A673 (cell line): Measurements from ENCODE around the gene CKS2. TPM values are rescaled to one million over a fixed set of nuclear protein-coding genes. Genes with fewer than 3 reads are reported as not detected.
"Not testable (repeated sequence)": the region's sequence is repeated elsewhere in the genome, so short reads cannot be mapped to it uniquely, and the experiment has no call there.

Source experiments
- BruUV-seq: library from RNA; stranded (reverse); fragments of 400-500 nt; replicated peaks from 2 replicates; lab custom pipeline; 2021; lab: Mats Ljungman, UMichigan
- CTCF ChIA-PET: fragments of 300-600 bp; sonication (Branson Sonifier 250); formaldehyde crosslinking; loops from one replicate; lab custom pipeline; 2022; ENCODE audit warnings: antibody characterized with exemption; lab: Charles Lee
- POLR2A ChIA-PET: fragments of 300-600 bp; sonication (Branson Sonifier 250); formaldehyde crosslinking; loops from one replicate; lab custom pipeline; 2022; ENCODE audit warnings: antibody characterized with exemption; ENCODE audit not compliant: low non-redundant PET; lab: Charles Lee
- DNase-seq: peaks from one replicate; pipeline ENCODE4 v3.0.0-alpha.2; 2015; ENCODE audit warnings: low spot score
- H3K27ac ChIP-seq: fragments of 200-600 bp; sonication (generic); 2 replicates; pipeline ENCODE4 v1.5.1; 2016; ENCODE audit warnings: mixed run types, low read depth, mild to moderate bottlenecking, mixed read lengths, antibody characterized with exemption, low read length; ENCODE audit not compliant: poor library complexity, severe bottlenecking
- H3K27me3 ChIP-seq: fragments of 200-600 bp; sonication (generic); replicated peaks from 2 replicates; pipeline ENCODE4 v1.6.1; 2017; ENCODE audit warnings: mixed run types, low read depth, mild to moderate bottlenecking, mixed read lengths, antibody characterized with exemption, low read length; ENCODE audit not compliant: insufficient read depth, poor library complexity
- H3K36me3 ChIP-seq: fragments of 200-600 bp; sonication (generic); 2 replicates; pipeline ENCODE4 v1.6.1; 2016; ENCODE audit warnings: mixed run types, mild to moderate bottlenecking, mixed read lengths, antibody characterized with exemption, low read length; ENCODE audit not compliant: insufficient read depth, poor library complexity, severe bottlenecking
- H3K4me1 ChIP-seq: fragments of 200-600 bp; sonication (generic); 2 replicates; pipeline ENCODE4 v1.6.1; 2017; ENCODE audit warnings: mixed run types, mild to moderate bottlenecking, mixed read lengths, antibody characterized with exemption, low read length; ENCODE audit not compliant: insufficient read depth, poor library complexity, severe bottlenecking
- H3K4me3 ChIP-seq: fragments of 200-600 bp; sonication (generic); 2 replicates; pipeline ENCODE4 v1.5.1; 2016; ENCODE audit warnings: low read depth, mixed run types, mild to moderate bottlenecking, mixed read lengths, low read length; ENCODE audit not compliant: poor library complexity, severe bottlenecking
- H3K9me3 ChIP-seq: fragments of 200-600 bp; sonication (generic); 2 replicates; pipeline ENCODE4 v1.6.1; 2016; ENCODE audit warnings: mixed run types, low read depth, mild to moderate bottlenecking, mixed read lengths, antibody characterized with exemption, low read length; ENCODE audit not compliant: poor library complexity, severe bottlenecking
- CTCF ChIP-seq: fragments of 300-800, 200-600 bp; sonication (generic); conservative IDR thresholded peaks from 2 replicates; pipeline ENCODE4 v1.5.1; 2017; ENCODE audit warnings: low read depth, mild to moderate bottlenecking, antibody characterized with exemption, low read length, moderate library complexity, mixed read lengths
- EZH2 ChIP-seq: fragments of 200-600 bp; sonication (generic); IDR thresholded peaks from 2 replicates; pipeline ENCODE4 v1.6.1; 2017; ENCODE audit warnings: borderline replicate concordance, low read depth, mild to moderate bottlenecking, mixed read lengths, antibody characterized with exemption, low read length; ENCODE audit not compliant: poor library complexity, severe bottlenecking
- intact Hi-C: fragments of 100-400 bp; cut with micrococcal nuclease; formaldehyde crosslinking; loops from one replicate; pipeline ENCODE4 v1.10.0; 2022; ENCODE audit not compliant: unreplicated experiment
- total RNA-seq: library from RNA; stranded (reverse); gene quantifications from 2 replicates; pipeline ENCODE4 v1.2.3, GENCODE V29; 2021

Gene CKS2
- total RNA-seq, 1 experiment from 2014 or later: 344 TPM

DNA sequence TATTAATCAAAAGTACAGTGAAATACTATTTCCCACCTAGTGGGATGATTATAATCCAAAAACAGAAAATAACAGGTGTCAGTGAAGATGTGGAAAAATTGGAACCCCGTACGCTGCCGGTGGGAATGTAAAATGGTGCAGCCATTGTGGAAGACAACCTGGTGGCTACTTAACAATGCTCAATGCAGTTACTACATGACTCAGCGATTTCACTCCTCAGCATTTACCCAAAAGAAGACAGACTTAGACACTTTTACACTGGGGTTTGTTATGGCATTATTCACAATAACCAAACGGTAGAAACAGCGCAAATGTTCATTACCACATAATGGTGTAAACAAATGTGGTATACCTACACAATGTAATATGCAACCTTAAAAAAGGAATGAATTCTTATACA, 31.2 kb downstream of the CKS2 start:
- peaks cover 81% of the 10 kb centered on the region for H3K36me3 ChIP-seq
- no TSS peak for BruUV-seq
- no peak overlapping the region for H3K4me3 ChIP-seq
- intact Hi-C loops: no loop called here
- no peak for DNase-seq
- no peaks in the 10 kb centered on the region for H3K9me3 ChIP-seq
- TF ChIP-seq EZH2 (no peak), CTCF (no peak)
- no peaks in the 10 kb centered on the region for H3K27me3 ChIP-seq
- ChIA-PET CTCF (no interaction called here), POLR2A (no interaction called here)
- no peak overlapping the region for H3K27ac ChIP-seq
- H3K4me1 ChIP-seq: no peaks in the 10 kb centered on the region

DNA sequence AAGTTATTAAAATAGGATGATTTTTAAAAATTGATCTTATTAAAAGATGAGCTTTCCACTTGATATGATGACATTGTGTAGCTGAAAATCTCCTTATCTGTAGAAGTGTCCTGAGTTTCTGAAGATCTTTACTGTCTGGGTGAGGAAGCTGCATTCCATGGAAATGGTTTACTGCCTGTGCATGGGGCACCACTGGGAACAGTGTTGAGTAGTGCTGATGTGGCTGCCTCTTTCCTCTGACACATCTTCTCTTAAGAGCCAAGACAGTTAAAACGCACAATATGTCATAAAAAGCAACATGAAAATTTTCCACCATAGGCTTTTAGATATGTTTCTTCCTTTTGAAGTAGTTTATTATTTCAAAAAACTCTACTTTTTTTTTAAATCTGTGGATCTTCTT, 32.0 kb downstream of the CKS2 start:
- Histone ChIP-seq H3K27ac (no peak overlapping the region), H3K4me3 (no peak overlapping the region), H3K36me3 (peaks cover 81% of the 10 kb centered on the region), H3K9me3 (no peaks in the 10 kb centered on the region), H3K4me1 (no peaks in the 10 kb centered on the region), H3K27me3 (no peaks in the 10 kb centered on the region)
- TF ChIP-seq CTCF (no peak), EZH2 (no peak)
- ChIA-PET CTCF (no interaction called here), POLR2A (interaction anchor here (0.6 kb wide), 1 partner anchor 1352 kb away, joined by 3 read pairs; no protein-coding TSS in a partner anchor)
- DNase-seq: no peak
- BruUV-seq: no TSS peak
- intact Hi-C loops: no loop called here

GRCh38 chr9:89343812-89344211, 32.8 kb downstream of the CKS2 start:
- POLR2A ChIA-PET, H3K9me3 ChIP-seq, DNase-seq, H3K4me3 ChIP-seq, H3K27me3 ChIP-seq, intact Hi-C loops, H3K27ac ChIP-seq, CTCF ChIA-PET, H3K4me1 ChIP-seq, BruUV-seq: not testable (repeated sequence)
- H3K36me3 ChIP-seq: peaks cover 80% of the 10 kb centered on the region

DNA sequence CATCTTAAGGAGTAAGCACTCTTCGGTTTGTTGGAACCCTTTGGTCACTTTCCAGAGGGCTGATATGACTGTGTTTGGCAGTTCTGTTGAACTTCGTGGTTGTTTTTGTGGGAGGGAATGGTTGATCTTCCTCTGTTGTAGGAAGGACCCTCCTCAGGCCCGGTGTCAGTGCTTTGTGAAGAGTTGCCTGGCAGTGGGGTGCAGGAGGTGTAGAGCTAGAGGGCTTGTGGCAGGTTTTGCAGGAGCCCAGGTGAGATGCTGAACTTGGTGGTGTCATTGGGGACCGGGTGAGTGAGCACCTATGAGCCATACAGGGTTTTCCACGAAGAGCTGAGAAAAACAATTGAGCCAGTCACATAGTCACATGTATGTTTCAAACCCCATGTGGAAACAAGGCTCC, 34.5 kb downstream of the CKS2 start:
- CTCF ChIA-PET: no interaction called here
- POLR2A ChIA-PET: no interaction called here
- Histone ChIP-seq H3K4me1 (no peaks in the 10 kb centered on the region), H3K4me3 (no peak overlapping the region), H3K36me3 (peaks cover 80% of the 10 kb centered on the region), H3K27ac (no peak overlapping the region), H3K9me3 (no peaks in the 10 kb centered on the region), H3K27me3 (no peaks in the 10 kb centered on the region)
- TF ChIP-seq EZH2 (no peak), CTCF (no peak)
- no peak for DNase-seq
- intact Hi-C loops: no loop called here
- no TSS peak for BruUV-seq
